ENCODE data around the gene ENSA. TPM values are rescaled to one million over a fixed set of nuclear protein-coding genes. Genes with fewer than 3 reads are reported as not detected.

The ENSA gene
- total RNA-seq, 5 donors from 2014 or later (not counting 1 experiment from before 2014, with no cell fraction given), result 108 to 158 (median 110) TPM

DNA sequence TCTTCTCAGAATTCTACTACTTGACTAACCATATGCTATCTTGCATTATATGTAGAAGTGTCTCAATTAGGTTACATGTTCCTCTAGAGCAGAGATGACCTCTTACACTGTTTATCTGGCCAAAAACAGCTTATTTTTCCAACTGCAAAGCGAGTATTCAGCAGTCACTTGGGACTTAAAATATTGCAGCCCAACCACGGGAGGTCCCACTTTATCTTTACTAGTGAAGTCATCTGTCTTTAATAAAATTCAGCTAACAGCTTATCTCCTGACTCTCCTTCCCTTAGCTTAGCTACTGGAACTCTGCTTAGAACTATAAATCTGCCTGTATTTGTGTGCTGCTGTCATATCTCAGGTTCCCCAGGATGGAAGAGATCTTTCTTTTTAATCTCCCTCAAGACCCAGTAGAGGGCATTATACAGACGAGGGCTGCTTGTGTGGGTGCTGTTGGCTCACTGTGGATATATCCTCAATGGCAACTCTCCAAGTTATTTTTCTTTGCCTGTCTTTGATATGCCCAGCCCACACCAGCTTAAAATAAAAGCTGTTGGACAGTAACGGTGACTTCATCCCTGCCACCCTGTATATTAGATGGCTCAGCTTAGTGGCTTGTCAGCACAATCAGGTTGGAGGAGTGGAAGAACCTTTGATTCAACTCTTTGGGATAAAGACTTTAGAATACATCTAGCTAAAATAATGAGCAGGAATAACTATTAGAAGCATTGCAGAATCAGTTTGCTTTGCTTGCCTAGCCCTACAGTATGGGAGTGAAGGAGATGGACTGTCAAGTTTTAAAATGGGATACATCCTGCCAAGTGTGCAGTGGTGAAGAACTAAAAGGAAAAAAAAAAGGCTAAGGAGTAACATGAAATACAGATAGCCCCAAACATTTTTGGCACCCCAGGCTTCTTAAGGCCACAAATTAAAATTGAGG lies 9.6 kb downstream of the ENSA start:
- peak overlapping the region; percentile 20 for H3K27ac ChIP-seq (ENCODE audit: low read length)
- peaks cover 49 to 69% (median 67%) of the 10 kb centered on the region in 3 donors for H3K4me1 Mint-ChIP-seq
- H3K9me3 ChIP-seq, result no peaks in the 10 kb centered on the region
- H3K27me3 Mint-ChIP-seq, result no peaks in the 10 kb centered on the region
- H3K9me3 Mint-ChIP-seq, result no peaks in the 10 kb centered on the region
- peaks cover 10 to 36% of the 10 kb centered on the region in 2 experiments for H3K4me1 ChIP-seq (ENCODE audit: control insufficient read depth in 1 of 2, extremely low read depth in 1 of 2, insufficient read depth in 2 of 2, low read length in 2 of 2)
- ATAC-seq (replicated peaks in 1 of 4) (peak; percentile 35 to 57 (median 44)), DNase-seq (peak in 2 of 35 experiments; percentile 10 to 39)
- H3K27ac Mint-ChIP-seq, result peak overlapping the region; percentile 50 to 53
- 82% methylated on average over 2 of the region's 4 CpGs for WGBS (ENCODE audit: insufficient coverage)
- H3K4me3 Mint-ChIP-seq, result no peak overlapping the region
- H3K36me3 Mint-ChIP-seq, result peaks cover 46% of the 10 kb centered on the region
- no peak overlapping the region for H3K4me3 ChIP-seq (ENCODE audit: control insufficient read depth in 1 of 2, extremely low read depth in 1 of 2, low read length in 1 of 2)
- CTCF ChIA-PET, result interaction anchor here (0.7 to 4.9 kb wide), 9 partner anchors 9 to 61 kb away, joined by 3 to 106 read pairs (median 7); partner anchors contain the start of genes ENSA (in 1 of the 2) and MCL1 (in 1 of the 2)
- H3K36me3 ChIP-seq (ENCODE audit: control insufficient read depth in 2 of 2, extremely low read depth in 1 of 2, insufficient read depth in 1 of 2, low read length in 1 of 2), result peaks cover 9 to 49% of the 10 kb centered on the region in 2 donors
- no peaks in the 10 kb centered on the region for H3K27me3 ChIP-seq (replicated peaks in 1 of 2; ENCODE audit: control insufficient read depth in 2 of 2, extremely low read depth in 1 of 2, insufficient read depth in 2 of 2, low read length in 1 of 2)
- POLR2A ChIA-PET, result interaction anchor here (0.6 to 2.1 kb wide), 15 partner anchors 8 to 383 kb away, joined by 3 to 14 read pairs (median 6); partner anchors contain the start of genes ENSA (in 1 of the 2) and MCL1 (in 1 of the 2)

DNA sequence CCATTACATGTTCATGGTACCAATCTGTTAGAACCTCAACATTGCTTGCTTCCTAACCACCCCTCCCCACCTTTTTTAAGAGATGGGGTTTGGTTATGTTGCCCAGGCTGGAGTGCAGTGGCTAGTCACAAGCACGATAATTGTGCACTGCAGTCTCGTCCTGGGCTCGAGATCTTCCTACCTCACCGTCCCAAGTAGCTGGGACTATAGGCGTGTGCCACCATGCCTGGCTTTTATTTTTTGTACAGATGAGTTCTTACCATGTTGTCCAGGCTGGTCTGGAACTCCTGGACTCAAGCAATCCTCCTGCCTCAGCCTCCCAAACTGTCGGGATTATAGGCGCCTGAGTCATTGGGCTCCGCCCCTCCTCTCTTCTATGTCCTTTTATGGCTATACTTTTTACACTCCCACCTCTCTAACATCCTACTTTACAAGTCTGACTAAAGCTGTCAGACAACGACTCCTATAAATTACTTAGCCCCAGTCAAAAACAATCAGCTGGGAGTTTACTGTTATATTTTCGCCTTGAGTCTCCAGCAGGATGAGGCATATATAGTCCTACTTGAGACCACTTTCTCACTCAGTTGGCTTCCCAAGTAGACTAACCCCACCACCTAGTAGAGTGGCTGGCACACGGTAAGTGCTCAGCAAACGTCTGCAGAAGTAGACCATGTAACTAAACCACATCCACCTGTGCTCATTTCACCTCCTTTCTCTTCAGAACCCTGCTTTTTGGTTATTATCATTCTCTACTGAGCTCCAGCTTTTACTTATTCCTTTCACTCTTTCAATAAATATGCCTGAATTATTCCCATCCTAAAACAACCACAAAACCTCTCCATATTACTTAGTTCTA lies 13.8 kb downstream of the ENSA start:
- H3K9me3 ChIP-seq, result no peaks in the 10 kb centered on the region
- WGBS (ENCODE audit: insufficient coverage), result 71% methylated on average over 12 of the region's 12 CpGs
- Mint-ChIP-seq H3K4me3 (peak overlapping the region in 2 of 3 donors; percentile 49 to 52), H3K27ac (peak overlapping the region; percentile 75 to 88), H3K9me3 (no peaks in the 10 kb centered on the region), H3K4me1 (peaks cover 54 to 77% (median 75%) of the 10 kb centered on the region in 3 donors), H3K36me3 (peaks cover 34% of the 10 kb centered on the region), H3K27me3 (no peaks in the 10 kb centered on the region)
- CTCF ChIA-PET, result interaction anchor here (0.7 to 1.2 kb wide), 3 partner anchors 47 to 55 kb away, joined by 3 to 5 read pairs (median 5); no protein-coding TSS in a partner anchor
- ATAC-seq (replicated peaks in 1 of 4), result peak in 1 of 4 experiments; percentile 27
- peaks cover 4 to 23% of the 10 kb centered on the region in 2 donors for H3K36me3 ChIP-seq (ENCODE audit: control insufficient read depth in 2 of 2, extremely low read depth in 1 of 2, insufficient read depth in 1 of 2, low read length in 1 of 2)
- peaks cover 11 to 61% of the 10 kb centered on the region in 2 experiments for H3K4me1 ChIP-seq (ENCODE audit: control insufficient read depth in 1 of 2, extremely low read depth in 1 of 2, insufficient read depth in 2 of 2, low read length in 2 of 2)
- H3K27ac ChIP-seq (ENCODE audit: low read length), result peak overlapping the region; percentile 30
- no peak overlapping the region for H3K4me3 ChIP-seq (ENCODE audit: control insufficient read depth in 1 of 2, extremely low read depth in 1 of 2, low read length in 1 of 2)
- H3K27me3 ChIP-seq (replicated peaks in 1 of 2; ENCODE audit: control insufficient read depth in 2 of 2, extremely low read depth in 1 of 2, insufficient read depth in 2 of 2, low read length in 1 of 2), result no peaks in the 10 kb centered on the region
- DNase-seq, result peak in 2 of 35 experiments; percentile 8 to 42
- POLR2A ChIA-PET, result interaction anchor here (0.6 to 1.4 kb wide), 8 partner anchors 36 to 691 kb away, joined by 3 to 7 read pairs (median 4); partner anchors contain the start of gene MCL1 (in 1 of the 2)

DNA sequence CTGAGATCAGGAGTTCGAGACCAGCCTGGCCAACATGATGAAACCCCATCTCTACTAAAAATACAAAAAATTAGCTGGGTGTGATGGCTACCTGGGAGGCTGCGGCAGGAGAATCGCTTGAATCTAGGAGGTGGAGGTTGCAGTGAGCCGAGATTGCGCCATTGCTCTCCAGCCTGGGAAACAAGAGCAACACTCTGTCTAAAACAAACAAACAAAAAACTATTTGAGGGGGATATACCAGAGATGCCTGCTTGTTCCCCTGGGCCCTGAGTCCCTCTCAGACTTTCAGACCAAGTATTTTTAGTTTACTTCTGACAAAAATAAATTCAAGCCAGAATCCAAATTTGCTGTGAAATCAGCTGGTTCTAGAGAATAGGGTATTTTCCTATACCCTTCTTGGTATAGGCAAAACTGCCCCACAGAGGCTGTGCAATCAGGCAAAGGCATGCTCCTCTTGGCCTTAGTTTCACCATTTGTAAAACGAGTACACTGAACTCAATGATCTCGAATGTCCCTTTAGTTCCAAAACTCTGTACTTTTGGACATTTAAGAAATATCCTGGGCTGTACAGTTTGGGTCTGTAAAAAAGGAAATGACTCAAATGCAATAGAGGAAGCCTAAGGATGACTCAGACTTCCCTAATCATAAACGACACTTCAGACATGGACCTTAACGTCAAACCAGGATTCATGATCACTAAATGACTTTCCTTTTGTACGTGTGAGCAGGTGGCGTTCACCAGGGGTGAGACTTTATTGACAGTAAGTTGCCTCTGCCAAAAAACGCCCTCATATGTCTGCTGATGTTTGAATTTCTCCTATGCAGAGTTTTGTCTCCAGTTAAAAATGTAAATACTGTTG lies 16.1 kb downstream of the ENSA start:
- POLR2A ChIA-PET, result interaction anchor here (0.6 to 1.5 kb wide), 9 partner anchors 16 to 393 kb away, joined by 3 to 8 read pairs (median 4); partner anchors contain the start of genes ENSA (in 1 of the 2), MCL1 (in 1 of the 2) and MINDY1 (in 1 of the 2)

DNA sequence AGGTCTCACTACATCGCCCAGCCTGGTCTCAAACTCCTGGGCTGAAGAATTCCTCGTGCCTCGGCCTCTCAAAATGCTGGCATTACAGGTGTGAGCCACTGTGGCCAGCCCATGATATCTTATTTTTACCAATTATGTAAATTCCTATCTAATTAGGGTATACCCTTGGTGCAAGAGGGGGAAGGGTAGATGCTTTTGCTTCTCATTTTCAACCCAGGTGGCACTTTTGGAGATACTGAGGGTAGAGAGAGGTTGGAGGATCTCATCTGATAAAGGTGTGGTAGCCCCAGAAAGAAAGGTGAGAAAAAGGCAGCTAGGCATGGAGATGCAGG lies 17.4 kb downstream of the ENSA start:
- H3K9me3 Mint-ChIP-seq, result no peaks in the 10 kb centered on the region
- DNase-seq, result no peak
- H3K4me1 ChIP-seq (ENCODE audit: control insufficient read depth in 1 of 2, extremely low read depth in 1 of 2, insufficient read depth in 2 of 2, low read length in 2 of 2), result peaks cover 11 to 60% of the 10 kb centered on the region in 2 experiments
- peak overlapping the region; percentile 95 to 96 for H3K27ac Mint-ChIP-seq
- ChIA-PET POLR2A (interaction anchor here (0.5 to 4.0 kb wide), 14 partner anchors 8 to 460 kb away, joined by 3 to 44 read pairs (median 5); partner anchors contain the start of genes ENSA (in 1 of the 2) and MCL1 (in 1 of the 2)), CTCF (interaction anchor here in 1 of 2 donors (1.0 kb wide), 1 partner anchor 9 kb away, joined by 3 read pairs; no protein-coding TSS in a partner anchor)
- WGBS (ENCODE audit: insufficient coverage), result no CpG with 5 or more reads among the region's 3 CpGs
- peaks cover 44 to 66% (median 63%) of the 10 kb centered on the region in 3 donors for H3K4me1 Mint-ChIP-seq
- no peak for ATAC-seq (replicated peaks in 1 of 4)
- H3K4me3 ChIP-seq (ENCODE audit: control insufficient read depth in 1 of 2, extremely low read depth in 1 of 2, low read length in 1 of 2), result peak overlapping the region in 1 of 2 donors; percentile 26
- no peaks in the 10 kb centered on the region for H3K27me3 ChIP-seq (replicated peaks in 1 of 2; ENCODE audit: control insufficient read depth in 2 of 2, extremely low read depth in 1 of 2, insufficient read depth in 2 of 2, low read length in 1 of 2)
- no peaks in the 10 kb centered on the region for H3K9me3 ChIP-seq
- H3K27ac ChIP-seq (ENCODE audit: low read length), result peak overlapping the region; percentile 99
- peaks cover 0 to 3% of the 10 kb centered on the region in 2 donors for H3K36me3 ChIP-seq (ENCODE audit: control insufficient read depth in 2 of 2, extremely low read depth in 1 of 2, insufficient read depth in 1 of 2, low read length in 1 of 2)
- H3K36me3 Mint-ChIP-seq, result peaks cover 21% of the 10 kb centered on the region
- H3K27me3 Mint-ChIP-seq, result no peaks in the 10 kb centered on the region
- peak overlapping the region; percentile 31 to 50 (median 32) for H3K4me3 Mint-ChIP-seq

More for the DNA sequence above, 16.1 kb downstream of the ENSA start:
- Mint-ChIP-seq H3K9me3 (no peaks in the 10 kb centered on the region), H3K4me3 (peak overlapping the region; percentile 11 to 52 (median 49)), H3K36me3 (peaks cover 23% of the 10 kb centered on the region), H3K27ac (peak overlapping the region; percentile 95 to 96), H3K4me1 (peaks cover 44 to 67% (median 64%) of the 10 kb centered on the region in 3 donors), H3K27me3 (no peaks in the 10 kb centered on the region)
- Histone ChIP-seq H3K4me1 (ENCODE audit: control insufficient read depth in 1 of 2, extremely low read depth in 1 of 2, insufficient read depth in 2 of 2, low read length in 2 of 2) (peaks cover 11 to 60% of the 10 kb centered on the region in 2 experiments), H3K4me3 (ENCODE audit: control insufficient read depth in 1 of 2, extremely low read depth in 1 of 2, low read length in 1 of 2) (no peak overlapping the region), H3K27ac (ENCODE audit: low read length) (peak overlapping the region; percentile 99), H3K9me3 (no peaks in the 10 kb centered on the region), H3K36me3 (ENCODE audit: control insufficient read depth in 2 of 2, extremely low read depth in 1 of 2, insufficient read depth in 1 of 2, low read length in 1 of 2) (peaks cover 0 to 5% of the 10 kb centered on the region in 2 donors), H3K27me3 (replicated peaks in 1 of 2; ENCODE audit: control insufficient read depth in 2 of 2, extremely low read depth in 1 of 2, insufficient read depth in 2 of 2, low read length in 1 of 2) (no peaks in the 10 kb centered on the region)
- DNase-seq (peak in 23 of 35 experiments; percentile 6 to 77 (median 28)), ATAC-seq (replicated peaks in 1 of 4) (peak; percentile 15 to 46 (median 30))
- CTCF ChIA-PET, result interaction anchor here in 1 of 2 donors (0.6 kb wide), 1 partner anchor 675 kb away, joined by 3 read pairs; no protein-coding TSS in a partner anchor
- 0% methylated on average over 1 of the region's 12 CpGs for WGBS (ENCODE audit: insufficient coverage)

DNA sequence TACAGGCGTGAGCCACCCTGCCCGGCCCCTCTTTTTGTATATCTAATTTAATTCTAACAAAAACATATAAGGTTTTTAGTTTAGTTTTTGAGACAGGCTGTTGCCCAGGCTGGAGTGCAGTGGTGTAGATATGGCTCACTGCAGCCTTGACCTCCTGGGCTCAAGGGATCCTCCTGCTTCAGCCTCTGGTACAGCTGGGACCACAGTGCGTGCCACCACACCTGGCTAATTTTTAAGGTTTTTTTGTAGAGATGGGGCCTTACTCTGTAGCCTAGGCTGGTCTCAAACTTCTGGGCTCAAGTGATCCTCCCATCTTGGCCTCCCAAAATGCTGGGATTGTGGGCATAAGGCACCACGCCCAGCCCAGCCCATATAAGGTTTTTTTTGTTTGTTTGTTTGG lies 18.8 kb downstream of the ENSA start:
- Mint-ChIP-seq H3K4me3 (no peak overlapping the region), H3K27me3 (no peaks in the 10 kb centered on the region), H3K27ac (peak overlapping the region; percentile 95 to 96), H3K36me3 (peaks cover 15% of the 10 kb centered on the region), H3K9me3 (no peaks in the 10 kb centered on the region), H3K4me1 (peaks cover 30 to 53% (median 49%) of the 10 kb centered on the region in 3 donors)
- Histone ChIP-seq H3K9me3 (no peaks in the 10 kb centered on the region), H3K4me1 (ENCODE audit: control insufficient read depth in 1 of 2, extremely low read depth in 1 of 2, insufficient read depth in 2 of 2, low read length in 2 of 2) (peaks cover 11 to 53% of the 10 kb centered on the region in 2 experiments), H3K36me3 (ENCODE audit: control insufficient read depth in 2 of 2, extremely low read depth in 1 of 2, insufficient read depth in 1 of 2, low read length in 1 of 2) (peaks cover 0 to 7% of the 10 kb centered on the region in 2 donors), H3K27me3 (replicated peaks in 1 of 2; ENCODE audit: control insufficient read depth in 2 of 2, extremely low read depth in 1 of 2, insufficient read depth in 2 of 2, low read length in 1 of 2) (no peaks in the 10 kb centered on the region), H3K27ac (ENCODE audit: low read length) (peak overlapping the region; percentile 99), H3K4me3 (ENCODE audit: control insufficient read depth in 1 of 2, extremely low read depth in 1 of 2, low read length in 1 of 2) (no peak overlapping the region)
- CTCF ChIA-PET, result interaction anchor here (0.6 kb wide), 3 partner anchors 26 to 50 kb away, joined by 3 to 4 read pairs (median 3); no protein-coding TSS in a partner anchor
- POLR2A ChIA-PET, result interaction anchor here (0.6 to 4.0 kb wide), 5 partner anchors 31 to 82 kb away, joined by 3 to 44 read pairs (median 5); partner anchors contain the start of gene MCL1 (in 1 of the 2)
- ATAC-seq (replicated peaks in 1 of 4) (no peak), DNase-seq (no peak)
- WGBS (ENCODE audit: insufficient coverage), result 100% methylated on average over 1 of the region's 4 CpGs

All from T-cell (primary cell).